Measurements from ENCODE around the gene PITPNM3. TPM values are rescaled to one million over a fixed set of nuclear protein-coding genes. Genes with fewer than 3 reads are reported as not detected.

Gene PITPNM3
- total RNA-seq, 1 donor from 2014 or later = 0.65 TPM

DNA sequence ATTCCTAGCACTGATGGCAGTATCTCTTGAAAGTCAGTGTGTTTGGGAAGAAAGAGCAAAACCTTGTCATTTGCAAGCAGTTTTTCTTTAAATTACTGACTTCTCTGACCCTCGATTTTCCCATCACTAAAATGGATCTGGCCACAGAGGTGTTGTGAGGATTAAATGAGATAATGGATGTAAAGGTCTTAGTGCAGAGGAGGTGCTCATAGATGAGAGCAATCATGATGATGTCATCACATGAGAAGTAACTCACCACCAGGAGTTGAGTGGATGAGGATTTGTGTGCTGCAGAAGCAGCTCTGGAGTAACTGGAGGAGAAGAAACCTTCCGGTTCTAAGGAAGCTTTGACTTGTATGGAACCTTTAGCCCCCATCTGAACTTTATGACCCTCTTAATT is 30.6 kb downstream of the PITPNM3 start:
- intact Hi-C loops (cut with micrococcal nuclease) = no loop called here
- Mint-ChIP-seq H3K4me1 (ENCODE audit: low read depth) (no peaks in the 10 kb centered on the region), H3K36me3 (ENCODE audit: low read depth) (no peaks in the 10 kb centered on the region), H3K9me3 (no peaks in the 10 kb centered on the region), H3K4me3 (no peak overlapping the region), H3K27me3 (ENCODE audit: insufficient read depth) (no peaks in the 10 kb centered on the region), H3K27ac (no peak overlapping the region)
- no peak for DNase-seq (ENCODE audit: low spot score)

DNA sequence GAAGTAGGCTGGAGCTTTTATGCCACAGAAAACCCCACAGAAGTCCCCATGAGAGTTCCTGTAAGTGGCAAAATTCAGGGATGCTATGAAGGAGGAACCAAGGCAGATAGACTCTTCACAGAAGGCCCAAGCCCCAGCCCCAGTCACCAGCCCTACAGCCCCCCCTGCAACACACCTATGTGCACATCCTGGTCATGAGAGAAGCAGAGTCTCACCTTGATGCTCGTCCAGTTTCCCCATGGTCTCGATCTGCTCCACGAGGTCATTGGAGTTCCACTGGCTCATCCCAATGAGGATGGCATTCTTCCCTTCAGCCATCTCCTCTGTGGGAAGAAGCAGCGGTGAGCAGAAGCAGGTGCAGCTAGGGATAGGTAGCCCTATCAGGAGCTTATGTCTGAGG is 31.2 kb downstream of the PITPNM3 start:
- DNase-seq (ENCODE audit: low spot score) = no peak
- Mint-ChIP-seq H3K36me3 (ENCODE audit: low read depth) (no peaks in the 10 kb centered on the region), H3K27me3 (ENCODE audit: insufficient read depth) (no peaks in the 10 kb centered on the region), H3K4me1 (ENCODE audit: low read depth) (no peaks in the 10 kb centered on the region), H3K27ac (no peak overlapping the region), H3K4me3 (no peak overlapping the region), H3K9me3 (no peaks in the 10 kb centered on the region)
- intact Hi-C loops (cut with micrococcal nuclease) = no loop called here

DNA sequence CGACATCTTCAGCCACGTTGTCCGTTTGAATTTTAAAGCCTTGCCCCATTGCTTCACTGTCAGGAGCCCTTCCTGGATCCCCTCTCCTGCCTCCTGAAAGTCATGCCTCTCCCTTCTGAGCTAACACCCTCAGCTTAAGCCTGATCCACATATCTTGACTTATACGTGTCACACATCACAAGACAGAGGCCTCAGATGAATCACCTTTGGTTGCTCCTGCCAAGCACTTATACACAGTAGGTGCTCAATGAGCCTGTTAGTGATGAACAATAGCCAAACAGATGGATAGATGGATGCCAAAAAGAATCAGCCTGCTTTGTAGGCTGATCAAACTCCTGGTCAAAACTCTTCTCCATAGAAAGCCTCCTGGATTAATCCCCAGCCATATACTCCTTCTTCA is 31.8 kb downstream of the PITPNM3 start:
- no peaks in the 10 kb centered on the region for H3K9me3 Mint-ChIP-seq
- intact Hi-C loops (cut with micrococcal nuclease) = no loop called here
- H3K36me3 Mint-ChIP-seq (ENCODE audit: low read depth) = no peaks in the 10 kb centered on the region
- DNase-seq (ENCODE audit: low spot score) = no peak
- H3K27me3 Mint-ChIP-seq (ENCODE audit: insufficient read depth) = no peaks in the 10 kb centered on the region
- no peak overlapping the region for H3K27ac Mint-ChIP-seq
- no peaks in the 10 kb centered on the region for H3K4me1 Mint-ChIP-seq (ENCODE audit: low read depth)
- H3K4me3 Mint-ChIP-seq = no peak overlapping the region

DNA sequence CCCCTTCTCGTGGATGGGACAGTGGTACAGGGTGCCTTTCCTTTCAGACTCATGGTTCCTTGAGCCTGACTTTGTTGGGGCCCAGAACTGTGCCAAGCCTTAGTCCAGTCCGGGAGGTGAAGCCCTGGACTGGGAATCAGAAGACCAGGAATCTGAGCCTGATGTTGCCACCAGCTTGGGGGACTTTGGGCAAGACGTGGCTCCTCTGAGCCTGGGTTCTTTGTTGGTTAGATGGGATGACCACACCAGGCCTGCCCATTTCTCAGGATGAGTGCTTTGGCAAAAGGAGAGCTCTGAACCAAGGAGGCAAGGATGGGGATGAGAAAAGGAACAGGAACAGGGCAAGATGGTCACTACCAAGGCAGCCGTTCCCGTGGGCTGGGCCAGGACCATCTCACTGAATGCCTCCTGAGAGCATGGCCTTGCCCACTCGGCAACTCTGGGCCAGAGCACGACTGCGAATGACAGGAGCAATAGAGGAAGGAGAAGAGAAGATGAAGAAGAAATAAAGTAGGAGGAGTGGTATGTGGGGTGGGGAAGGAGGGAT is 32.5 kb downstream of the PITPNM3 start:
- Mint-ChIP-seq H3K27me3 (ENCODE audit: insufficient read depth) (no peaks in the 10 kb centered on the region), H3K4me3 (no peak overlapping the region), H3K9me3 (no peaks in the 10 kb centered on the region), H3K4me1 (ENCODE audit: low read depth) (no peaks in the 10 kb centered on the region), H3K27ac (no peak overlapping the region), H3K36me3 (ENCODE audit: low read depth) (no peaks in the 10 kb centered on the region)
- intact Hi-C loops (cut with micrococcal nuclease) = no loop called here
- DNase-seq (ENCODE audit: low spot score) = no peak

DNA sequence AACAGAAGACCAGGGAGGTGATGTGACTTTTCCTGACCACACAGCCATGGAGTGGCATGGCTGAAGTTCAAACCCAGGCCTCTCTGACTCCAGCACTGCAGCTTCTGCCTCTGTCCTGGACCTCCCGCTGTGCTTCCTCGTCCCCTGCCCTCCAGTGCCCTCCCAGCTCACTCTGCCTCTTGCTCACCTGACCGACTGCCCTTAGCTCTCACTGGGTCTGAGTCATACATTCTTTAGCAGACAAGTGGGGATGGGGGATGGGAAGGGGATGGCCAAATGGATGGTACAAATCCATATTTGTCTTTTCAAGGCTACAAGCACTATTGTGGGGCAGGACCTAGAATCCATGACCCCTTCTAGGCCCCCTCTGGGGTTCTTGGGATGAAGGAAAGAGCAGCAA is 33.0 kb downstream of the PITPNM3 start:
- Mint-ChIP-seq H3K27me3 (ENCODE audit: insufficient read depth) (peaks cover 1% of the 10 kb centered on the region), H3K4me1 (ENCODE audit: low read depth) (no peaks in the 10 kb centered on the region)
- intact Hi-C loops (cut with micrococcal nuclease) = no loop called here

DNA sequence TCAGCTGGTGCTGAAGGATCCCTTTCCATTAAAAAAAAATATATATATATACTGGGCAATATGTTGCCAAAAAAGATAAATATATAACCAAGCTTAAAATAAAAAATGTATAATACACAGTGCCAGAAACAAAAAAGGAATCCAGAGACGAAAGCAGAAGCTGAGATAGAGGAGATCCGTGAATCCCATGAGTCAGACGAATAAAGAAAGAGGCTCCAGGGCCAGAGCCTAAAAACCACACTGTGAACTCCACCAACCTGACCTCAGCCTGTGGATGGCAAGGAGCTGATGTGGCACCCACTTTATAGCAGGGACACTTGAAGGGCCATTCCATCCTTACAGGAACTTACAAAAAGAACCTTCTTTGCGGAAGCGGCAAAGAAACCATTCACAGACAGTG is 34.8 kb downstream of the PITPNM3 start:
- intact Hi-C loops (cut with micrococcal nuclease) = no loop called here
- no peak for DNase-seq (ENCODE audit: low spot score)
- Mint-ChIP-seq H3K4me1 (ENCODE audit: low read depth) (no peaks in the 10 kb centered on the region), H3K27me3 (ENCODE audit: insufficient read depth) (peaks cover 2% of the 10 kb centered on the region), H3K4me3 (no peak overlapping the region), H3K27ac (no peak overlapping the region), H3K36me3 (ENCODE audit: low read depth) (no peaks in the 10 kb centered on the region), H3K9me3 (no peaks in the 10 kb centered on the region)

More for the DNA sequence above, 33.0 kb downstream of the PITPNM3 start:
- Mint-ChIP-seq H3K36me3 (ENCODE audit: low read depth) (no peaks in the 10 kb centered on the region), H3K4me3 (no peak overlapping the region), H3K9me3 (no peaks in the 10 kb centered on the region), H3K27ac (no peak overlapping the region)
- no peak for DNase-seq (ENCODE audit: low spot score)

DNA sequence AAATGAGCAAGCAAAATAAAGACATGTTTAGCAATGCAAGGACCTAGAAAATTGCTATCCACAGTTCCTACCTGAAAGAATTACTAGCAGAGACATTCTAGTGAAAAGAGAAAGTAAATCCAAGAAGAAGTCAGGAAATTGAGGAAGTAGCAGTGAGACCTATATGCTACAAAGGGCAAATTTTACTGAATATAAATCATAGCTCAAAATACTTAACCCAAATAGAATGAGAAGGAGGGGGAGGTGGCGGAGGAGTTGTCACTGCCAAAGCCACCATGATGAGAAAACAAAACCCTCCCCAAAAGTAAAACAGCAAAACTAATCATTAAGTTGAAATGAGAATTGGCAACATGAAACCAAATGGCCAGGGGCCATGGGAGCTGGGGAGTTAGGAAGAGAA is 39.3 kb downstream of the PITPNM3 start:
- no peak for DNase-seq (ENCODE audit: low spot score)
- no peak overlapping the region for H3K4me3 Mint-ChIP-seq
- intact Hi-C loops (cut with micrococcal nuclease) = no loop called here
- no peaks in the 10 kb centered on the region for H3K36me3 Mint-ChIP-seq (ENCODE audit: low read depth)
- peaks cover 16% of the 10 kb centered on the region for H3K27me3 Mint-ChIP-seq (ENCODE audit: insufficient read depth)
- H3K27ac Mint-ChIP-seq = no peak overlapping the region
- H3K4me1 Mint-ChIP-seq (ENCODE audit: low read depth) = no peaks in the 10 kb centered on the region
- no peaks in the 10 kb centered on the region for H3K9me3 Mint-ChIP-seq

DNA sequence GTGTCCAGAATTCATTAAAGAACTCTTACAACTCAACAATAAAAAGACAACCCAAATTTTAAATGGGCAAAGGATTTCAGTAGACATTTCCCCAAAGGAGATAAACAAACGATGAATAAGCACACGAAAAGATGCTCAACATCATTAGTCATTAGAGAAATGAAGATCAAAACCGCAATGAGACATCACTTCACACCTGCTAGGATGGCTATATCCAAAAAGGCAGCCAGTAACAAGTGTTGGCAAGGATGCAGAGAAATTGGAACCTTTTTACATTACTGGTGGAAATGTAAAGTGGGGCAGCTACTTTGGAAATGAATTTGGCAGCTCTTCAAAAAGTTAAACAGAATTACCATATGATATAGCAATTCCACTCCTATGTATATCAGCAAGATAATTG is 42.0 kb downstream of the PITPNM3 start:
- intact Hi-C loops (cut with micrococcal nuclease) = no loop called here
- no peak overlapping the region for H3K27ac Mint-ChIP-seq
- H3K4me3 Mint-ChIP-seq = no peak overlapping the region
- H3K9me3 Mint-ChIP-seq = no peaks in the 10 kb centered on the region
- H3K36me3 Mint-ChIP-seq (ENCODE audit: low read depth) = no peaks in the 10 kb centered on the region
- no peaks in the 10 kb centered on the region for H3K4me1 Mint-ChIP-seq (ENCODE audit: low read depth)
- H3K27me3 Mint-ChIP-seq (ENCODE audit: insufficient read depth) = peaks cover 16% of the 10 kb centered on the region
- DNase-seq (ENCODE audit: low spot score) = no peak

DNA sequence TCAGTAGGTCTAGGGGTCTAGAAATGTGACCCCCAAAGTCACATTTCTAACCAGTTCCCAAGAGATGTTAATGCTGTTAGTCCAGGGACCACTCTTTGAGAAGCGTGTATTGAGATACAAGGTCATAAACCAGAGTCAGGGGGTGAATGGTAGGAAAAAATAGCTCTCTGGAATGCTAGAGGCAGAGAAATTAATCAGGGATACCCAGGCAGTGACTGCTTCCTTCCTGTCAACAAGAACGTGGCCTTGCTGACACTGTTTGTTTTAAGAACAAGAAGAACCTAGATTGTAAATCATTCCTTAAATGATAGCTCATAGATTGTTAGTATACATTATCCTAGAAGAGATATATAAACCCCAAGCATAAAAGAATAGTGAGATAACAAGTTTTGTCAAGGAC is 43.8 kb downstream of the PITPNM3 start:
- H3K4me3 Mint-ChIP-seq = no peak overlapping the region
- no peaks in the 10 kb centered on the region for H3K9me3 Mint-ChIP-seq
- H3K4me1 Mint-ChIP-seq (ENCODE audit: low read depth) = no peaks in the 10 kb centered on the region
- no peaks in the 10 kb centered on the region for H3K36me3 Mint-ChIP-seq (ENCODE audit: low read depth)
- peaks cover 14% of the 10 kb centered on the region for H3K27me3 Mint-ChIP-seq (ENCODE audit: insufficient read depth)
- no peak for DNase-seq (ENCODE audit: low spot score)
- no peak overlapping the region for H3K27ac Mint-ChIP-seq
- intact Hi-C loops (cut with micrococcal nuclease) = no loop called here

DNA sequence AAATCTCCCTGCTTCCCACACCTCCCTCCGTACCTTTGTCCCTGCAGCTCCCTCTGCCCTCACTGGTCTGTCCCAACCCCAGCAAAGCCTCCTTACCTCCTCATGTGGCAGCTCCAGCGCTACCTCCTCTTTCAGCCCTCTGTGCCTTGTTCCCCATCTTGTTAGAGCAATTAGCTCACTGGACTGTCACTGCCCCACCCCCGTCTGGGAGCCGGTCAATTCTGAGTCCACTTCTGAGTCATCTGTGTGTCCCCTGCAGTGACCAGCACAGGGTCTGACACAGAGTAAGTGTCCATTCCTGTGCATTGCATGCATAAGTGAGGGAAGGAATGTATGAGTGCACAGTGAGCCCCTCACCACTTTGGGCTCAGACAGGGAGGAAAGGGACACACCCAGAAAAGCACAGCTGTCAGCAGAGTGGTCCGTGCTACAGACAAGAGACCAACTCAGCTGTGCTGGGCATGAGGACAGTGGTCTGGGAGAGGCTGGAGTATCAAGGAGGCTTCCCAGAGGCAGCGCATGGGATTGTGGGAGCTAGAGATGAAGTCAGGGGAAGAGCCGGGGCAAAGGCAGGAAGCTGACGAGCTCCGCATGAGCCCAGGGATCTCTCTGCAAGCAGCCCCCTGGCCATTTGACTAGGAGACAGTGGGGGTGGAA is 45.9 kb downstream of the PITPNM3 start:
- no peaks in the 10 kb centered on the region for H3K9me3 Mint-ChIP-seq
- no peaks in the 10 kb centered on the region for H3K4me1 Mint-ChIP-seq (ENCODE audit: low read depth)
- no peak overlapping the region for H3K27ac Mint-ChIP-seq
- H3K27me3 Mint-ChIP-seq (ENCODE audit: insufficient read depth) = peaks cover 14% of the 10 kb centered on the region
- intact Hi-C loops (cut with micrococcal nuclease) = no loop called here
- no peak for DNase-seq (ENCODE audit: low spot score)
- H3K36me3 Mint-ChIP-seq (ENCODE audit: low read depth) = no peaks in the 10 kb centered on the region
- no peak overlapping the region for H3K4me3 Mint-ChIP-seq

DNA sequence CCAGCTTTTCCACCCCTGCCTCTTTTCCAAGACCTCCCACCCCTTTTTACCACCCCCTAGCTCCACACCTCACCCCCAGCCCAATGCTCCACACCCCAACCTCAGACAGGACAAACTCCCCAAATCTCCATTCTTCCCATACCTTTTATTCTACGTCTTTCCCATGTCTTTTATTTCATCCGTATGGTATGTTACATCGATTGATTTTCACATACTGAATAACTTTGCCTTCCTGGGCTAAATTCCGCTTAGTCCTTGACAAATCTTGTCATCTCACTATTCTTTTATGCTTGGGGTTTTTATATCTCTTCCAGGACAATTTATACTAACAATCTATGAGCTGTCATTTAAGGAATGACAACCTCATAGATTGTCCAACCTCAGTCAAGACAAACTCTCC is 46.4 kb downstream of the PITPNM3 start:
- H3K27me3 Mint-ChIP-seq (ENCODE audit: insufficient read depth) = peaks cover 14% of the 10 kb centered on the region
- H3K4me3 Mint-ChIP-seq = no peak overlapping the region
- no peak overlapping the region for H3K27ac Mint-ChIP-seq
- no peak for DNase-seq (ENCODE audit: low spot score)
- H3K4me1 Mint-ChIP-seq (ENCODE audit: low read depth) = no peaks in the 10 kb centered on the region
- no peaks in the 10 kb centered on the region for H3K36me3 Mint-ChIP-seq (ENCODE audit: low read depth)
- no peaks in the 10 kb centered on the region for H3K9me3 Mint-ChIP-seq
- intact Hi-C loops (cut with micrococcal nuclease) = no loop called here

DNA sequence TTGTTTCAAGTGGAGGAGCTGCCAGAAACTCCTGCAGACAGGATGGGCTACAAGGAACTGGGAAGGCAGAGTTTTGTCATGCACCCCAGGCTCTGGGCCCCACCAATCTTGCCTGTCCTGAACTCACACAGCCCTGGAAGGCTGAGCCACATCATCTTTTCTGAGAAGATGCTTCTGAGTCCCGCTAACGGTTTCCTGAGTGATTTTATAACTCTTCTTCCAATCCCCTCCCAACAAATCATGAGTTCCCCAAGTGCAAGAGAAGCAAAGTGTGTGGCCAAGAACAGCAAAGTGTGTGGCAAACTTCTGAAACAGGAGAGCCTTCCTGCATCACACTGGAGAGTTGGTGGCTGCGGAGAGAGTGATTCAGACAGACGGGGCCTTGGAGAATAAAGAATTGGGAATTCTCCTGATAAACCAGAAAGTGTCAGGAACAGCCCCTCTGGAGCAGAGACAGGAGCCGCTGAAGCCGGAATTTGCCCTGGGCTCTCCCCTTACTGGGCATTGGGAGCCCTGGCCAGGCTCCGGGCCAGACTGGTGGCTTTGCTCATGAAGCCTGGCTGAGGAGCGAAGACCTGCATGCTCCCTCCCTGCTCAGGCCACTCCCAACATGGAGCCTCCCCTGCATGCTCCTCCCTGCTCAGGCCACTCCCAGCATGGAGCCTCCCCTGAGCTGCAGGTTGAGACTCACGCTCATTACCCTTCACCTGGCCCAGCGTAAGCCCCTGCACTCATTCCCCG is 47.2 kb downstream of the PITPNM3 start:
- Mint-ChIP-seq H3K36me3 (ENCODE audit: low read depth) (no peaks in the 10 kb centered on the region), H3K4me3 (no peak overlapping the region), H3K4me1 (ENCODE audit: low read depth) (no peaks in the 10 kb centered on the region), H3K9me3 (no peaks in the 10 kb centered on the region), H3K27me3 (ENCODE audit: insufficient read depth) (peaks cover 11% of the 10 kb centered on the region), H3K27ac (no peak overlapping the region)
- intact Hi-C loops (cut with micrococcal nuclease) = no loop called here
- no peak for DNase-seq (ENCODE audit: low spot score)

DNA sequence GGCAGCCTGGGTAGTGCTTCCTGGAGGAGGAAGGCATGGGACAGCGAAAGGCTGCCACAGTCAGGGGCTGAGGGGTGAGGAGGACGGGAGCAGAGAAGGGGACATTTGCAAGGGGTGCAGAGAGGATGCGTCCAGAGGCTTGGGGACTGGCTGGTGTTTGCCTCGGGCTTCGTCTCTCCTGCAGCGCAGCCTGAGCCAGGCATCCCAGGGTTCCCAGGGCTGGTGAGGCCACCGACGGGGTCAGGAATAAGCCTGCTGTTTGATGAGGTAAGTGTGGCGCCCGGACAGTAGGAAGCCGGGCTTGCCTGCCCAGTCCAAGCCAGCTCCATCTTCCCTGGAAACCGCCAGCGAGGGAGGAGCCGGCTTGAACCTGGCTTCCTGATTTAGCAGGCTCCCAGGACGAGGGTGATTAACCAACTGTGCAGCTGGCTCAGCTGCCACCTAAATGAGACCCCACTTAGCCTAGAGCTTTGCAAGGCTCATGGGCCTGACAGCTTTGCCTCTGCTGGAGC is 47.8 kb downstream of the PITPNM3 start:
- H3K4me1 Mint-ChIP-seq (ENCODE audit: low read depth) = no peaks in the 10 kb centered on the region
- H3K36me3 Mint-ChIP-seq (ENCODE audit: low read depth) = no peaks in the 10 kb centered on the region
- no peak overlapping the region for H3K4me3 Mint-ChIP-seq
- H3K27ac Mint-ChIP-seq = no peak overlapping the region
- H3K27me3 Mint-ChIP-seq (ENCODE audit: insufficient read depth) = peaks cover 7% of the 10 kb centered on the region
- intact Hi-C loops (cut with micrococcal nuclease) = no loop called here
- no peaks in the 10 kb centered on the region for H3K9me3 Mint-ChIP-seq
- DNase-seq (ENCODE audit: low spot score) = no peak

All from activated T-helper 1 cell treated with anti-CD3 and anti-CD28 coated beads, Interleukin-12 subunit alpha, Interleukin-12 subunit beta, Interleukin-2, Interleukin-4 antibody, amounts not matched to agents 30 ng/mL and 10 ng/mL and 1 ng/mL, durations not matched to agents 14 hours and 24 hours and 36 hours (primary cell).